IMR-90 (cell line): Measurements from ENCODE around the gene ALDH1L2. TPM values are rescaled to one million over a fixed set of nuclear protein-coding genes. Genes with fewer than 3 reads are reported as not detected.

ENCODE experiments used
- ATAC-seq: fragments of 200-7000 bp; cut with Tn5 transposase; 2 replicates; pipeline ENCODE4 v1.9.1; 2020; ENCODE audit warnings: low read depth, mild to moderate bottlenecking, moderate library complexity
- BruUV-seq: library from RNA; stranded (reverse); fragments of 400-500 nt; replicated peaks from 2 replicates; lab custom pipeline; 2021; lab: Mats Ljungman, UMichigan
- CTCF ChIA-PET: fragments of 300-600 bp; formaldehyde crosslinking; extraction: SDS; loops from one replicate; lab custom pipeline; 2021; ENCODE audit warnings: antibody characterized with exemption; lab: Yijun Ruan, JAX
- POLR2A ChIA-PET: fragments of 300-600 bp; sonication (Branson Sonifier 250); formaldehyde crosslinking; loops from one replicate; lab custom pipeline; 2022; ENCODE audit warnings: antibody characterized with exemption; ENCODE audit not compliant: unreplicated experiment; lab: Charles Lee
- DNase-seq: peaks from one replicate; pipeline ENCODE4 v3.0.0; 2013
- H2AFZ ChIP-seq: replicated peaks from 2 replicates; pipeline ENCODE3; 2013; ENCODE audit warnings: low read length, mild to moderate bottlenecking; ENCODE audit not compliant: poor library complexity
- H2AK5ac ChIP-seq: 2 replicates; pipeline ENCODE4 v1.6.1; 2013; ENCODE audit warnings: low read depth, low read length, inconsistent platforms
- H2AK9ac ChIP-seq: replicated peaks from 2 replicates; pipeline ENCODE3; 2013; ENCODE audit warnings: mild to moderate bottlenecking, low read depth, low read length, moderate library complexity; ENCODE audit not compliant: poor library complexity
- H2BK120ac ChIP-seq: 2 replicates; pipeline ENCODE4 v1.6.1; 2013; ENCODE audit warnings: low read depth, low read length, inconsistent platforms
- H2BK15ac ChIP-seq: 3 replicates; pipeline ENCODE4 v1.6.1; 2013; ENCODE audit warnings: low read depth, low read length, inconsistent platforms
- H2BK20ac ChIP-seq: 2 replicates; pipeline ENCODE4 v1.6.1; 2013; ENCODE audit warnings: low read depth, mild to moderate bottlenecking, inconsistent platforms, low read length, moderate library complexity
- H2BK5ac ChIP-seq: 2 replicates; pipeline ENCODE4 v1.6.1; 2013; ENCODE audit warnings: mild to moderate bottlenecking, low read depth, low read length, inconsistent platforms; ENCODE audit not compliant: poor library complexity, severe bottlenecking
- H3K14ac ChIP-seq: replicated peaks from 2 replicates; pipeline ENCODE4 v1.6.1; 2013; ENCODE audit warnings: low read depth, low read length, inconsistent platforms
- H3K18ac ChIP-seq: 2 replicates; pipeline ENCODE4 v1.6.1; 2013; ENCODE audit warnings: low read depth, low read length, control low read depth
- H3K23ac ChIP-seq: 2 replicates; pipeline ENCODE4 v1.6.1; 2013; ENCODE audit warnings: low read depth, low read length, inconsistent platforms
- H3K27ac ChIP-seq: 2 replicates; pipeline ENCODE4 v1.5.1; 2013; ENCODE audit warnings: mild to moderate bottlenecking, control low read depth, low read length; ENCODE audit not compliant: insufficient read depth
- H3K27me3 ChIP-seq: 2 replicates; pipeline ENCODE4 v1.6.1; 2013; ENCODE audit warnings: low read length; ENCODE audit not compliant: control insufficient read depth, insufficient read depth
- H3K36me3 ChIP-seq: 2 replicates; pipeline ENCODE4 v1.6.1; 2013; ENCODE audit warnings: low read length, mixed read lengths; ENCODE audit not compliant: control insufficient read depth, insufficient read depth
- H3K4ac ChIP-seq: 2 replicates; pipeline ENCODE4 v1.6.1; 2013; ENCODE audit warnings: low read depth, low read length, inconsistent platforms
- H3K4me1 ChIP-seq: 2 replicates; pipeline ENCODE4 v1.6.1; 2013; ENCODE audit warnings: low read length, mixed read lengths; ENCODE audit not compliant: control insufficient read depth, insufficient read depth
- H3K4me2 ChIP-seq: 2 replicates; pipeline ENCODE4 v1.6.1; 2013; ENCODE audit warnings: low read depth, mild to moderate bottlenecking, control low read depth, low read length, moderate library complexity
- H3K4me3 ChIP-seq: 2 replicates; pipeline ENCODE4 v1.5.1; 2013; ENCODE audit warnings: low read depth, mild to moderate bottlenecking, control low read depth, low read length, moderate library complexity; ENCODE audit not compliant: insufficient read depth
- H3K56ac ChIP-seq: 2 replicates; pipeline ENCODE4 v1.6.1; 2013; ENCODE audit warnings: low read length, inconsistent platforms; ENCODE audit not compliant: insufficient read depth; ENCODE audit errors: extremely low read depth
- H3K79me1 ChIP-seq, 2 experiments: 2 replicates each; pipeline ENCODE4 v1.6.1; 2013; ENCODE audit warnings: low read length in 2 of 2, inconsistent platforms in 1 of 2, low read depth in 1 of 2
- H3K9ac ChIP-seq: 2 replicates; pipeline ENCODE4 v1.6.1; 2013; ENCODE audit warnings: low read depth, low read length, control low read depth
- H3K9me1 ChIP-seq: 2 replicates; pipeline ENCODE4 v1.6.1; 2013; ENCODE audit warnings: low read length, inconsistent platforms; ENCODE audit not compliant: insufficient read depth
- H3K9me3 ChIP-seq: 2 replicates; pipeline ENCODE4 v1.6.1; 2013; ENCODE audit warnings: low read length; ENCODE audit not compliant: control insufficient read depth, insufficient read depth
- H4K20me1 ChIP-seq: 2 replicates; pipeline ENCODE4 v1.6.1; 2013; ENCODE audit warnings: low read length, inconsistent platforms; ENCODE audit not compliant: insufficient read depth
- H4K5ac ChIP-seq: 2 replicates; pipeline ENCODE4 v1.6.1; 2013; ENCODE audit warnings: mild to moderate bottlenecking, low read depth, low read length, control low read depth
- H4K8ac ChIP-seq, 2 experiments: 2 replicates each; pipeline ENCODE4 v1.6.1; 2013; ENCODE audit warnings: low read depth in 2 of 2, low read length in 2 of 2, control low read depth in 1 of 2, inconsistent platforms in 1 of 2
- H4K91ac ChIP-seq: 2 replicates; pipeline ENCODE4 v1.6.1; 2013; ENCODE audit warnings: low read depth, low read length, inconsistent platforms; ENCODE audit not compliant: insufficient read depth
- BHLHE40 ChIP-seq: fragments of 150-350 bp; IDR thresholded peaks from 2 replicates; pipeline ENCODE4 v1.6.1; 2016; ENCODE audit warnings: mild to moderate bottlenecking, low read depth, low read length
- CEBPB ChIP-seq: IDR thresholded peaks from 2 replicates; pipeline ENCODE4 v1.6.1; 2012; ENCODE audit warnings: low read depth, low read length, improper control_type of control experiment
- CHD1 ChIP-seq: IDR thresholded peaks from 2 replicates; pipeline ENCODE4 v1.6.1; 2012; ENCODE audit warnings: low read depth, low read length, improper control_type of control experiment
- CTCF ChIP-seq: conservative IDR thresholded peaks from 2 replicates; pipeline ENCODE4 v1.5.1; 2012; ENCODE audit warnings: mild to moderate bottlenecking, low read depth, low read length, improper control_type of control experiment
- ELK1 ChIP-seq: fragments of 150-350 bp; IDR thresholded peaks from 2 replicates; pipeline ENCODE4 v1.6.1; 2016; ENCODE audit warnings: low read depth, mild to moderate bottlenecking, low read length, moderate library complexity, borderline replicate concordance
- FOS ChIP-seq: fragments of 150-350 bp; IDR thresholded peaks from 2 replicates; pipeline ENCODE4 v1.6.1; 2016; ENCODE audit warnings: low read depth, low read length
- MAFK ChIP-seq: IDR thresholded peaks from 2 replicates; pipeline ENCODE4 v1.6.1; 2012; ENCODE audit warnings: low read depth, low read length, improper control_type of control experiment
- MAZ ChIP-seq: IDR thresholded peaks from 2 replicates; pipeline ENCODE4 v1.6.1; 2012; ENCODE audit warnings: low read depth, mild to moderate bottlenecking, low read length, improper control_type of control experiment, moderate library complexity, borderline replicate concordance
- MXI1 ChIP-seq: IDR thresholded peaks from 2 replicates; pipeline ENCODE4 v1.6.1; 2012; ENCODE audit warnings: low read depth, mild to moderate bottlenecking, low read length, moderate library complexity, borderline replicate concordance
- NFE2L2 ChIP-seq: fragments of 150-350 bp; IDR thresholded peaks from 2 replicates; pipeline ENCODE4 v1.6.1; 2016; ENCODE audit warnings: low read depth, mild to moderate bottlenecking, low read length
- POLR2A ChIP-seq: IDR thresholded peaks from 2 replicates; pipeline ENCODE4 v1.6.1; 2012; ENCODE audit warnings: mild to moderate bottlenecking, low read depth, low read length
- RAD21 ChIP-seq: IDR thresholded peaks from 2 replicates; pipeline ENCODE4 v1.6.1; 2012; ENCODE audit warnings: low read length, improper control_type of control experiment
- RCOR1 ChIP-seq: IDR thresholded peaks from 2 replicates; pipeline ENCODE4 v1.6.1; 2012; ENCODE audit warnings: mild to moderate bottlenecking, low read length, improper control_type of control experiment; ENCODE audit not compliant: insufficient replicate concordance
- RFX5 ChIP-seq: IDR thresholded peaks from 2 replicates; pipeline ENCODE4 v1.8.0; 2012; ENCODE audit warnings: low read depth, mild to moderate bottlenecking, low read length, moderate library complexity
- SMC3 ChIP-seq: fragments of 150-350 bp; IDR thresholded peaks from 2 replicates; pipeline ENCODE4 v1.6.1; 2016; ENCODE audit warnings: low read depth, mild to moderate bottlenecking, antibody characterized with exemption, low read length, moderate library complexity
- WGBS, 2 experiments: methylation state at CpG; one replicate each; pipeline versions ENCODE4 v1.1.5 to v1.1.7; 2013; ENCODE audit warnings: missing lambda C conversion rate in 2 of 2; ENCODE audit not compliant: insufficient read length in 1 of 2; ENCODE audit errors: extremely low coverage in 2 of 2; 5-methylcytosine and 5-hydroxymethylcytosine counted together
- dilution Hi-C: fragments of 300-500 bp; cut with HindIII; formaldehyde crosslinking; loops from one replicate; pipeline ENCODE4 v1.14.3; 2018; ENCODE audit warnings: low sequenced_read_pairs; ENCODE audit not compliant: unreplicated experiment
- in situ Hi-C: fragments of 300-500 bp; cut with MboI; formaldehyde crosslinking; loops from 3 replicates; pipeline ENCODE4 v1.14.3; 2019; ENCODE audit warnings: low sequenced_read_pairs, inconsistent platforms, mixed read lengths
- intact Hi-C: fragments of 100-400 bp; cut with micrococcal nuclease; formaldehyde crosslinking; loops from 2 replicates; pipeline ENCODE4 v1.10.0; 2022
- polyA plus RNA-seq, 3 experiments: library from polyadenylated mRNA; depleted of rRNA; stranded (reverse); fragments of >200 nt; gene quantifications; 2 replicates each; pipeline ENCODE4 v1.2.3, GENCODE V29; 2012; ENCODE audit warnings: low replicate concordance in 1 of 3
- total RNA-seq: library from RNA; depleted of rRNA; stranded (reverse); fragments of >200 nt; gene quantifications from 2 replicates; pipeline ENCODE4 v1.2.3, GENCODE V29; 2012
- TF ChIP-seq, protein P1 (sequence below): fragments of 150-350 bp; IDR thresholded peaks from 2 replicates; pipeline ENCODE4 v1.6.1; 2017; ENCODE audit warnings: mild to moderate bottlenecking, antibody characterized with exemption, low read length, low read depth

ALDH1L2 gene
- total and polyA plus RNA-seq, 2 of the 4 experiments (the other 2 are of a cell fraction): 21.1 to 22.8 TPM

DNA sequence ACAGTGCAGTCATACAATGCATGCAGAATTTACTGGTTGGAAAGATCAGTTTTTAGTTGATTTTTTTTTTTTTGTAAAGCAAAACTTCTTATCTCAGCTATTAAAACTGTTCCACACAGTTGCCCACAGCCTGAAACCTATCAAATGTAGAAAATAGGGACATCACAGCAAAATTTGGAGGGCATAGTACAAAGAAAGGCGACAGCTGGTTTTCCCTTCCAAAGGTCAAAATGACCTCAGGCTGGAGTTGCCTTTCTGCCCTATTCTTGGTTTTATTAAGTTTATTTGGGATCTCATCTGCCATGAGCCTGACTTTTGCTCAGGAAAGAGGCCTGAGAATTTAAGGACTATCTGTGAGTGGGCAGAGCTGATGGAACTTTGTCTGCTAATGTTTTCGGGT lies 69.7 kb downstream of the ALDH1L2 start:
- Histone ChIP-seq H2AK9ac (no peak overlapping the region), H4K5ac (no peak overlapping the region), H3K23ac (no peak overlapping the region), H2BK20ac (no peak overlapping the region), H3K14ac (no peak overlapping the region), H3K9ac (no peak overlapping the region), H2BK5ac (no peak overlapping the region), H4K20me1 (no peaks in the 10 kb centered on the region), H3K4me2 (no peak overlapping the region), H3K9me1 (no peaks in the 10 kb centered on the region; the same call in 1 of the 2 replicates), H3K56ac (no peak overlapping the region), H2AFZ (no peak overlapping the region), H2BK15ac (no peak overlapping the region), H3K4me3 (no peak overlapping the region), H2AK5ac (no peak overlapping the region), H3K79me1 (peaks cover 0 to 14% of the 10 kb centered on the region in 2 experiments; a peak in 3 of 4 replicates), H4K8ac (no peak overlapping the region), H3K27ac (no peak overlapping the region), H3K4me1 (peaks cover 2% of the 10 kb centered on the region), H3K36me3 (peaks cover 15% of the 10 kb centered on the region; the same call in 1 of the 2 replicates), H3K9me3 (peaks cover 2% of the 10 kb centered on the region; the same call in 1 of the 2 replicates), H4K91ac (no peak overlapping the region), H3K27me3 (no peaks in the 10 kb centered on the region), H2BK120ac (no peak overlapping the region), H3K4ac (no peak overlapping the region), H3K18ac (no peak overlapping the region)
- ChIA-PET POLR2A (no interaction called here), CTCF (interaction anchor here (1.1 kb wide), 1 partner anchor 633 kb away, joined by 4 read pairs; no protein-coding TSS in a partner anchor)
- ATAC-seq (no peak), DNase-seq (no peak)
- BruUV-seq: no TSS peak
- intact Hi-C loops (no loop called here), dilution Hi-C loops (no loop called here), in situ Hi-C loops (no loop called here)
- WGBS, 2 experiments: no CpG with 5 or more reads among the region's 2 CpGs
- no peak for TF ChIP-seq CHD1
- TF ChIP-seq POLR2A: no peak
- no peak for TF ChIP-seq RAD21
- no peak for TF ChIP-seq MAFK
- no peak for TF ChIP-seq CEBPB
- no peak for TF ChIP-seq BHLHE40
- TF ChIP-seq MXI1: no peak
- no peak for TF ChIP-seq NFE2L2
- TF ChIP-seq, protein P1, sequence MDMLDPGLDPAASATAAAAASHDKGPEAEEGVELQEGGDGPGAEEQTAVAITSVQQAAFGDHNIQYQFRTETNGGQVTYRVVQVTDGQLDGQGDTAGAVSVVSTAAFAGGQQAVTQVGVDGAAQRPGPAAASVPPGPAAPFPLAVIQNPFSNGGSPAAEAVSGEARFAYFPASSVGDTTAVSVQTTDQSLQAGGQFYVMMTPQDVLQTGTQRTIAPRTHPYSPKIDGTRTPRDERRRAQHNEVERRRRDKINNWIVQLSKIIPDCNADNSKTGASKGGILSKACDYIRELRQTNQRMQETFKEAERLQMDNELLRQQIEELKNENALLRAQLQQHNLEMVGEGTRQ: no peak
- TF ChIP-seq MAZ: no peak
- TF ChIP-seq CTCF: no peak
- no peak for TF ChIP-seq RCOR1
- TF ChIP-seq SMC3: no peak
- TF ChIP-seq RFX5: no peak
- TF ChIP-seq FOS: no peak
- no peak for TF ChIP-seq ELK1
